ENCODE results near the gene FRMD1.
"Not testable (repeated sequence)": the region's sequence is repeated elsewhere in the genome, so short reads cannot be mapped to it uniquely, and the experiment has no call there.

The FRMD1 gene

GRCh38 chr6:168084465-168085160 is 5.6 kb upstream of the FRMD1 start:
- Histone ChIP-seq H3K27ac (ENCODE audit: low read depth, low read length) (no peak overlapping the region), H3K27me3 (ENCODE audit: control insufficient read depth, insufficient read depth, low read length) (no peaks in the 10 kb centered on the region), H3K9me3 (ENCODE audit: control insufficient read depth, insufficient read depth, low read depth, low read length) (no peaks in the 10 kb centered on the region), H3K36me3 (ENCODE audit: control insufficient read depth, insufficient read depth, low read length) (no peaks in the 10 kb centered on the region), H3K4me1 (ENCODE audit: control insufficient read depth, insufficient read depth, low read length) (peaks cover 27% of the 10 kb centered on the region), H3K9ac (ENCODE audit: low read length) (no peak overlapping the region), H3K4me3 (ENCODE audit: low read depth, low read length) (no peak overlapping the region)

- Histone ChIP-seq H3K9ac (ENCODE audit: low read length) (no peak overlapping the region), H3K9me3 (ENCODE audit: control insufficient read depth, insufficient read depth, low read depth, low read length) (no peaks in the 10 kb centered on the region), H3K27me3 (ENCODE audit: control insufficient read depth, insufficient read depth, low read length) (no peaks in the 10 kb centered on the region), H3K36me3 (ENCODE audit: control insufficient read depth, insufficient read depth, low read length) (no peaks in the 10 kb centered on the region), H3K4me1 (ENCODE audit: control insufficient read depth, insufficient read depth, low read length) (peaks cover 18% of the 10 kb centered on the region), H3K4me3 (ENCODE audit: low read depth, low read length) (no peak overlapping the region), H3K27ac (ENCODE audit: low read depth, low read length) (no peak overlapping the region)
These were observed 4.5 kb upstream of the FRMD1 start for GRCh38 chr6:168083514-168083885.

GRCh38 chr6:168082860-168083513 is 4.0 kb upstream of the FRMD1 start:
- no peaks in the 10 kb centered on the region for H3K27me3 ChIP-seq (ENCODE audit: control insufficient read depth, insufficient read depth, low read length)
- H3K9ac ChIP-seq (ENCODE audit: low read length), result no peak overlapping the region
- H3K4me3 ChIP-seq (ENCODE audit: low read depth, low read length), result no peak overlapping the region
- H3K4me1 ChIP-seq (ENCODE audit: control insufficient read depth, insufficient read depth, low read length), result peaks cover 13% of the 10 kb centered on the region
- no peaks in the 10 kb centered on the region for H3K9me3 ChIP-seq (ENCODE audit: control insufficient read depth, insufficient read depth, low read depth, low read length)
- no peaks in the 10 kb centered on the region for H3K36me3 ChIP-seq (ENCODE audit: control insufficient read depth, insufficient read depth, low read length)
- H3K27ac ChIP-seq (ENCODE audit: low read depth, low read length), result no peak overlapping the region

GRCh38 chr6:168081858-168082546 is 3.0 kb upstream of the FRMD1 start:
- no peak overlapping the region for H3K27ac ChIP-seq (ENCODE audit: low read depth, low read length)
- peaks cover 6% of the 10 kb centered on the region for H3K4me1 ChIP-seq (ENCODE audit: control insufficient read depth, insufficient read depth, low read length)
- no peak overlapping the region for H3K9ac ChIP-seq (ENCODE audit: low read length)
- H3K27me3 ChIP-seq (ENCODE audit: control insufficient read depth, insufficient read depth, low read length), result no peaks in the 10 kb centered on the region
- H3K9me3 ChIP-seq (ENCODE audit: control insufficient read depth, insufficient read depth, low read depth, low read length), result no peaks in the 10 kb centered on the region
- no peak overlapping the region for H3K4me3 ChIP-seq (ENCODE audit: low read depth, low read length)
- no peaks in the 10 kb centered on the region for H3K36me3 ChIP-seq (ENCODE audit: control insufficient read depth, insufficient read depth, low read length)

- no peak overlapping the region for H3K27ac ChIP-seq (ENCODE audit: low read depth, low read length)
- no peaks in the 10 kb centered on the region for H3K27me3 ChIP-seq (ENCODE audit: control insufficient read depth, insufficient read depth, low read length)
- peaks cover 6% of the 10 kb centered on the region for H3K4me1 ChIP-seq (ENCODE audit: control insufficient read depth, insufficient read depth, low read length)
- no peak overlapping the region for H3K9ac ChIP-seq (ENCODE audit: low read length)
- no peaks in the 10 kb centered on the region for H3K9me3 ChIP-seq (ENCODE audit: control insufficient read depth, insufficient read depth, low read depth, low read length)
- H3K4me3 ChIP-seq (ENCODE audit: low read depth, low read length), result no peak overlapping the region
- H3K36me3 ChIP-seq (ENCODE audit: control insufficient read depth, insufficient read depth, low read length), result no peaks in the 10 kb centered on the region
These were observed 1.5 kb upstream of the FRMD1 start for GRCh38 chr6:168080393-168081077.

GRCh38 chr6:168078175-168078942 is 653 bp downstream of the FRMD1 start:
- no peak overlapping the region for H3K9ac ChIP-seq (ENCODE audit: low read length)
- H3K27me3 ChIP-seq (ENCODE audit: control insufficient read depth, insufficient read depth, low read length), result no peaks in the 10 kb centered on the region
- peaks cover 5% of the 10 kb centered on the region for H3K4me1 ChIP-seq (ENCODE audit: control insufficient read depth, insufficient read depth, low read length)
- no peaks in the 10 kb centered on the region for H3K9me3 ChIP-seq (ENCODE audit: control insufficient read depth, insufficient read depth, low read depth, low read length)
- H3K36me3 ChIP-seq (ENCODE audit: control insufficient read depth, insufficient read depth, low read length), result no peaks in the 10 kb centered on the region
- H3K27ac ChIP-seq (ENCODE audit: low read depth, low read length), result no peak overlapping the region
- no peak overlapping the region for H3K4me3 ChIP-seq (ENCODE audit: low read depth, low read length)

GRCh38 chr6:168077401-168077800 is 1.6 kb downstream of the FRMD1 start:
- H3K27ac ChIP-seq (ENCODE audit: low read depth, low read length); H3K4me1 ChIP-seq (ENCODE audit: control insufficient read depth, insufficient read depth, low read length); H3K36me3 ChIP-seq (ENCODE audit: control insufficient read depth, insufficient read depth, low read length); H3K27me3 ChIP-seq (ENCODE audit: control insufficient read depth, insufficient read depth, low read length); H3K9me3 ChIP-seq (ENCODE audit: control insufficient read depth, insufficient read depth, low read depth, low read length); H3K4me3 ChIP-seq (ENCODE audit: low read depth, low read length); H3K9ac ChIP-seq (ENCODE audit: low read length): not testable (repeated sequence)

GRCh38 chr6:168075787-168076202 is 3.2 kb downstream of the FRMD1 start:
- Histone ChIP-seq H3K4me3 (ENCODE audit: low read depth, low read length) (no peak overlapping the region), H3K36me3 (ENCODE audit: control insufficient read depth, insufficient read depth, low read length) (no peaks in the 10 kb centered on the region), H3K9me3 (ENCODE audit: control insufficient read depth, insufficient read depth, low read depth, low read length) (no peaks in the 10 kb centered on the region), H3K27ac (ENCODE audit: low read depth, low read length) (no peak overlapping the region), H3K27me3 (ENCODE audit: control insufficient read depth, insufficient read depth, low read length) (no peaks in the 10 kb centered on the region), H3K9ac (ENCODE audit: low read length) (no peak overlapping the region), H3K4me1 (ENCODE audit: control insufficient read depth, insufficient read depth, low read length) (no peaks in the 10 kb centered on the region)

- Histone ChIP-seq H3K27ac (ENCODE audit: low read depth, low read length) (no peak overlapping the region), H3K36me3 (ENCODE audit: control insufficient read depth, insufficient read depth, low read length) (no peaks in the 10 kb centered on the region), H3K27me3 (ENCODE audit: control insufficient read depth, insufficient read depth, low read length) (no peaks in the 10 kb centered on the region), H3K9ac (ENCODE audit: low read length) (no peak overlapping the region), H3K4me3 (ENCODE audit: low read depth, low read length) (no peak overlapping the region), H3K4me1 (ENCODE audit: control insufficient read depth, insufficient read depth, low read length) (no peaks in the 10 kb centered on the region), H3K9me3 (ENCODE audit: control insufficient read depth, insufficient read depth, low read depth, low read length) (no peaks in the 10 kb centered on the region)
These were observed 3.8 kb downstream of the FRMD1 start for GRCh38 chr6:168075216-168075615.

- H3K9me3 ChIP-seq (ENCODE audit: control insufficient read depth, insufficient read depth, low read depth, low read length), result no peaks in the 10 kb centered on the region
- no peaks in the 10 kb centered on the region for H3K36me3 ChIP-seq (ENCODE audit: control insufficient read depth, insufficient read depth, low read length)
- no peaks in the 10 kb centered on the region for H3K4me1 ChIP-seq (ENCODE audit: control insufficient read depth, insufficient read depth, low read length)
- H3K9ac ChIP-seq (ENCODE audit: low read length), result no peak overlapping the region
- no peaks in the 10 kb centered on the region; the same call in 1 of the 2 replicates for H3K27me3 ChIP-seq (ENCODE audit: control insufficient read depth, insufficient read depth, low read length)
- H3K27ac ChIP-seq (ENCODE audit: low read depth, low read length), result no peak overlapping the region
- no peak overlapping the region for H3K4me3 ChIP-seq (ENCODE audit: low read depth, low read length)
These were observed 4.9 kb downstream of the FRMD1 start for GRCh38 chr6:168073937-168074730.

Data from HUES6 (cell line).